Measurements from ENCODE around the gene PRF1. TPM values are rescaled to one million over a fixed set of nuclear protein-coding genes. Genes with fewer than 3 reads are reported as not detected.

PRF1 gene
- total and polyA plus RNA-seq, 7 donors: 0.33 to 3.4 (median 1.6) TPM

DNA sequence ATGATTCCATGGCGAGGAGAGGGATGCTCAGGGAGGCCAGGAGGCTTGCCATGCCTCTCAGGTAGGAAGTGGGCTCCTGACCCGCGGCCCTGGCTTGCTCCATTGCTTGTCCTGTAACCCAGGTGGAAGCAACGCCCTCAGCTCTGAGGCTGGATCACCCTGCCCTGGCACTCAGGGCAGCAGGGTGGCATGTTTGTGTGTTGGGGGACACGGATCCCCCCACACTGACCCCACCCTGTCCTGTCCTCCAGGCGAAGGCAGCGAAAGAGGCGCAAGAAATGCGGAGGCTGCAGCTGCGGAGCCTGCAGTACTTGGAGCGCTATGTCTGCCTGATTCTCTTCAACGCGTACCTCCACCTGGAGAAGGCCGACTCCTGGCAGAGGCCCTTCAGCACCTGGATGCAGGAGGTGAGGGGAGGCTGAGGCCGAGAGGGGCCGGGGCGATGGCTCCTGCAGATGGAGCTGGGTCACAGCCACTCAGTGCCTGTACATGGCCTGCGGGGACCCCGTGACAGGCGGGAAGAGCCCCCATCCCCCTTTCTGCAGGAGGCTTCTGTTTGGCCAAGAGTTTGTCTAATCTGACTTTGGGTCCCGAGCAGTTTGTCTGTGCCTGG lies 38.3 kb downstream of the PRF1 start:
- 96 to 98% (median 96%) methylated on average over 21 of the region's 21 CpGs for WGBS, 3 donors
- Histone ChIP-seq H3K36me3 (ENCODE audit: insufficient read depth in 1 of 2, low read depth in 1 of 2) (no peaks in the 10 kb centered on the region), H3K4me3 (no peak overlapping the region), H3K9me3 (no peaks in the 10 kb centered on the region), H3K27ac (no peak overlapping the region), H3K27me3 (ENCODE audit: insufficient read depth in 3 of 3, low read length in 2 of 3) (no peaks in the 10 kb centered on the region), H3K4me1 (peaks cover 10% of the 10 kb centered on the region)
- TF ChIP-seq, protein P1, sequence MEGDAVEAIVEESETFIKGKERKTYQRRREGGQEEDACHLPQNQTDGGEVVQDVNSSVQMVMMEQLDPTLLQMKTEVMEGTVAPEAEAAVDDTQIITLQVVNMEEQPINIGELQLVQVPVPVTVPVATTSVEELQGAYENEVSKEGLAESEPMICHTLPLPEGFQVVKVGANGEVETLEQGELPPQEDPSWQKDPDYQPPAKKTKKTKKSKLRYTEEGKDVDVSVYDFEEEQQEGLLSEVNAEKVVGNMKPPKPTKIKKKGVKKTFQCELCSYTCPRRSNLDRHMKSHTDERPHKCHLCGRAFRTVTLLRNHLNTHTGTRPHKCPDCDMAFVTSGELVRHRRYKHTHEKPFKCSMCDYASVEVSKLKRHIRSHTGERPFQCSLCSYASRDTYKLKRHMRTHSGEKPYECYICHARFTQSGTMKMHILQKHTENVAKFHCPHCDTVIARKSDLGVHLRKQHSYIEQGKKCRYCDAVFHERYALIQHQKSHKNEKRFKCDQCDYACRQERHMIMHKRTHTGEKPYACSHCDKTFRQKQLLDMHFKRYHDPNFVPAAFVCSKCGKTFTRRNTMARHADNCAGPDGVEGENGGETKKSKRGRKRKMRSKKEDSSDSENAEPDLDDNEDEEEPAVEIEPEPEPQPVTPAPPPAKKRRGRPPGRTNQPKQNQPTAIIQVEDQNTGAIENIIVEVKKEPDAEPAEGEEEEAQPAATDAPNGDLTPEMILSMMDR (IDR thresholded peaks at IDR 0.05): no peak
- intact Hi-C loops (cut with DNase I): no loop called here
- DNase-seq (no peak), ATAC-seq (no peak)

DNA sequence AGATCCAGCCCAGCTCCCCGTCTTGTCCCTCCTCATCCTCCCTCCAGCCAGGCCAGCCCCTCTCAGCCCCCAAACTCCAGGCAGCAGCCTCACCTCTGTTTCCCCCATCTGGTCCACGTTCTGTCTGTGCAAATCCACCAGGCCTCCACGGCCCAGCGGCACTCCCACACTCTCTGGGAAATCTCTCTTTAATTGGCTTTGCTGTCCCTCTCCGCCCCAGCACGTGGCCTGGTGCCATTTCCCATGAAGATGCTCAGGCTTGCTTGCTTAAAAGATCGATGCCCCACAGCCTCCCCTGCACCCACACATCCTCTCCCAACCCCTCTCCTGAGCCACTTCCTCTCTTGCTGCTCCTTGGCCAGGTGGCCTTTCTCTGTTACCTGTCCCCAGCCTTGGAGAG lies 39.3 kb downstream of the PRF1 start:
- TF ChIP-seq, protein P1 (IDR thresholded peaks at IDR 0.05): no peak
- intact Hi-C loops (cut with DNase I): no loop called here
- peak in 1 of 2 donors; percentile 32 for DNase-seq
- WGBS, 3 donors: 67 to 75% (median 68%) methylated on average over 7 of the region's 7 CpGs
- Histone ChIP-seq H3K36me3 (ENCODE audit: insufficient read depth in 1 of 2, low read depth in 1 of 2) (no peaks in the 10 kb centered on the region), H3K4me3 (no peak overlapping the region), H3K4me1 (peaks cover 10% of the 10 kb centered on the region), H3K9me3 (no peaks in the 10 kb centered on the region), H3K27me3 (ENCODE audit: insufficient read depth in 3 of 3, low read length in 2 of 3) (no peaks in the 10 kb centered on the region), H3K27ac (no peak overlapping the region)
- no peak for ATAC-seq

DNA sequence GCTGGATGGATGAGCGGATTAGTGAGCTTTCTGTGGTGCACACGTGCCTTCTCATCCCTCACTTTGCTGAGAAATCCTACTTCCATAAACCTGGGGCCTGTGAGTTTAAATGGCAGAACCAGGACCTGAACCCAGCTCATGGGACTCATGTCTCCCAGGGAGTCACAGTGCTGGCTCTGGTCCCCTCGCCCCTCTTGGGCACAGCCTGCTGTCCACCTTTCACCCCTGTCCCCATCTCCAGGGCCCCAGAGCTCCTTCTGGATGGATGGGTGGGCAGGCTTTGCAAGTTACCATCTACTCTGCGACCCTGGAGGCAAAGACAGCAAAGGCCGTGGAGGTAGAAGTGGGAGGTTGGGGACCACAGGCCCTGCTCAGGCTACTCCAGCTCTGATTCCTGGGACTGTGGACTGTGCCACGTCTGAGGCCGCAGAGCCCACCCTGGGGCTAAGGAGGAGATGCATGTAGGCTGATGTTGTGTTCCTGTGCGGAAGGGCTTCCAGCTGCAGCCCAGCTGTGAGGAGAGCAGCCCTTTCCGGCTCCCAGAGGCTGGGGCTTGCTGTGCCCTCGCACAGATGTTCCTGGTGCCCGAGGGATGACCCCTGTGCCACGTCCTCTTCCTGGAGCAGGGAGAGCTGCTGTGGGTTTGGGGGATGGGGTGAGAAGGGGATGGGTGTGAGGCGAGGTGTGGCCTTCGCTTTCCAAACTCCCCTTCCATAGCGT lies 40.3 kb downstream of the PRF1 start:
- Histone ChIP-seq H3K4me3 (no peak overlapping the region), H3K4me1 (peaks cover 10% of the 10 kb centered on the region), H3K27ac (no peak overlapping the region), H3K9me3 (no peaks in the 10 kb centered on the region), H3K36me3 (ENCODE audit: insufficient read depth in 1 of 2, low read depth in 1 of 2) (no peaks in the 10 kb centered on the region), H3K27me3 (ENCODE audit: insufficient read depth in 3 of 3, low read length in 2 of 3) (no peaks in the 10 kb centered on the region)
- TF ChIP-seq, protein P1 (IDR thresholded peaks at IDR 0.05): no peak
- peak in 1 of 2 donors; percentile 29 for DNase-seq
- WGBS, 3 donors: 84 to 85% (median 85%) methylated on average over 15 of the region's 15 CpGs
- intact Hi-C loops (cut with DNase I): no loop called here
- ATAC-seq: no peak

DNA sequence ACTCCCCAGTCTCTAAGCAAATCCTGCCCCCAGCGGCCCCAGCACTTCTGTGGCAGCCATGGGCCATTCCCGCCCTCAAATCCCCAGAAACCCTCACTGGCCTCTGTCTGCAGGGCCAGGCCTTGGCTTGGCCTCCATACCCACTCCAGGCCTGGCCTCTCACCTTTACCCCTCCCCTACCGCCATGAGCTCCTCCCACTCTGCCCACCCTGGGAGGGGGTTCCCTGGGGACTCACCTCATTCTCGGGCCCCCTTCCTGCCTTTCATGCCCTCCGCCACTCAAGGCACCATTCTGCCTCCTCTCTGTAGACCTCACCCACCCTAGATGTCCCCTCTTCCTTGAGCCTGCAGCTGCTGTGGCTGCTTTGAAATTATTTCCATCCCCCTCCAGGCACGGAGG lies 41.0 kb downstream of the PRF1 start:
- Histone ChIP-seq H3K27me3 (ENCODE audit: insufficient read depth in 3 of 3, low read length in 2 of 3) (no peaks in the 10 kb centered on the region), H3K27ac (no peak overlapping the region), H3K4me1 (peaks cover 10% of the 10 kb centered on the region), H3K4me3 (no peak overlapping the region), H3K9me3 (no peaks in the 10 kb centered on the region), H3K36me3 (ENCODE audit: insufficient read depth in 1 of 2, low read depth in 1 of 2) (no peaks in the 10 kb centered on the region)
- TF ChIP-seq, protein P1 (IDR thresholded peaks at IDR 0.05): no peak
- 81 to 90% (median 88%) methylated on average over 6 of the region's 6 CpGs for WGBS, 3 donors
- intact Hi-C loops (cut with DNase I): no loop called here
- DNase-seq (no peak), ATAC-seq (no peak)
